ENCODE results near the gene NOLC1.
A peak's percentile ranks its signal among the peaks of the same experiment; 100 is the strongest.

NOLC1 gene

DNA sequence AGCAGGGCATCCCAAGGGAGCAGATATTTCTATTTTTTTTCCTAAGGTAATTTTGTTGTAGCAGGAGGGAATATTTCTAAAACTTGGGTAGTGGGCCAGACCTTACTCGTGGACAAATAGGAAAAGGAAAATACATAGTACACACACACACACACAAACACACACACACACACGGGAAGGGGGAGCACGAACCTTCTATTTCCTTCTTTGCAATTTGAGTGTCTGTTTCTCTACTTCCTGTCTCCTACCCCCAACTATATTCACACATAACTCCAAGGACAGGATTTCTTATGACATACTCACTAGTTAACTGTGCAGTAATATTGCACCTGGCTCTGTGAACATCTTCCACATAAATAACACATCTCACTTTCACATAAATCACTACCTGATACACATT, 36.4 kb upstream of the NOLC1 start:
- H3K4me1 ChIP-seq (ENCODE audit: low read length), result peaks cover 38% of the 10 kb centered on the region

GRCh38 chr10:102116656-102117055, 35.5 kb upstream of the NOLC1 start:
- Histone ChIP-seq H3K4me1 (ENCODE audit: low read length) (peaks cover 44% of the 10 kb centered on the region), H3K27ac (ENCODE audit: low read length) (no peak overlapping the region), H2AFZ (ENCODE audit: low read length) (no peak overlapping the region), H3K9me2 (replicated peaks; ENCODE audit: insufficient read depth, low read length) (no peaks in the 10 kb centered on the region), H3K79me2 (ENCODE audit: low read length) (peaks cover 74% of the 10 kb centered on the region), H4K20me1 (ENCODE audit: insufficient read depth, low read length) (no peaks in the 10 kb centered on the region), H3K36me3 (replicated peaks; ENCODE audit: insufficient read depth, low read length) (no peaks in the 10 kb centered on the region), H3K4me2 (ENCODE audit: low read depth, low read length) (no peak overlapping the region), H3K27me3 (replicated peaks; ENCODE audit: insufficient read depth, low read length) (no peaks in the 10 kb centered on the region), H3K9ac (ENCODE audit: low read length) (no peak overlapping the region), H3K9me3 (replicated peaks; ENCODE audit: insufficient read depth, low read length) (no peaks in the 10 kb centered on the region), H3F3A (ENCODE audit: insufficient read depth, low read length) (peaks cover 7% of the 10 kb centered on the region; the same call in 1 of the 2 replicates), H3K4me3 (ENCODE audit: low read length) (no peak overlapping the region)
- TF ChIP-seq EZH2 (optimal IDR thresholded peaks at IDR 0.05; ENCODE audit: low read depth, low read length) (no peak), EZH2phosphoT487 (IDR thresholded peaks at IDR 0.05; ENCODE audit: low read length) (no peak)
- TF ChIP-seq, protein P1, sequence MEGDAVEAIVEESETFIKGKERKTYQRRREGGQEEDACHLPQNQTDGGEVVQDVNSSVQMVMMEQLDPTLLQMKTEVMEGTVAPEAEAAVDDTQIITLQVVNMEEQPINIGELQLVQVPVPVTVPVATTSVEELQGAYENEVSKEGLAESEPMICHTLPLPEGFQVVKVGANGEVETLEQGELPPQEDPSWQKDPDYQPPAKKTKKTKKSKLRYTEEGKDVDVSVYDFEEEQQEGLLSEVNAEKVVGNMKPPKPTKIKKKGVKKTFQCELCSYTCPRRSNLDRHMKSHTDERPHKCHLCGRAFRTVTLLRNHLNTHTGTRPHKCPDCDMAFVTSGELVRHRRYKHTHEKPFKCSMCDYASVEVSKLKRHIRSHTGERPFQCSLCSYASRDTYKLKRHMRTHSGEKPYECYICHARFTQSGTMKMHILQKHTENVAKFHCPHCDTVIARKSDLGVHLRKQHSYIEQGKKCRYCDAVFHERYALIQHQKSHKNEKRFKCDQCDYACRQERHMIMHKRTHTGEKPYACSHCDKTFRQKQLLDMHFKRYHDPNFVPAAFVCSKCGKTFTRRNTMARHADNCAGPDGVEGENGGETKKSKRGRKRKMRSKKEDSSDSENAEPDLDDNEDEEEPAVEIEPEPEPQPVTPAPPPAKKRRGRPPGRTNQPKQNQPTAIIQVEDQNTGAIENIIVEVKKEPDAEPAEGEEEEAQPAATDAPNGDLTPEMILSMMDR (IDR thresholded peaks at IDR 0.05; ENCODE audit: low read length), result no peak
- no peak for DNase-seq

More for the DNA sequence above, 36.4 kb upstream of the NOLC1 start:
- Histone ChIP-seq H3F3A (ENCODE audit: insufficient read depth, low read length) (peaks cover 7% of the 10 kb centered on the region; the same call in 1 of the 2 replicates), H3K4me3 (ENCODE audit: low read length) (no peak overlapping the region), H3K36me3 (replicated peaks; ENCODE audit: insufficient read depth, low read length) (no peaks in the 10 kb centered on the region), H3K9me3 (replicated peaks; ENCODE audit: insufficient read depth, low read length) (no peaks in the 10 kb centered on the region), H3K9me2 (replicated peaks; ENCODE audit: insufficient read depth, low read length) (no peaks in the 10 kb centered on the region), H3K9ac (ENCODE audit: low read length) (no peak overlapping the region; the same call in 1 of the 2 replicates), H3K27ac (ENCODE audit: low read length) (no peak overlapping the region), H2AFZ (ENCODE audit: low read length) (no peak overlapping the region), H3K79me2 (ENCODE audit: low read length) (peaks cover 74% of the 10 kb centered on the region), H3K4me2 (ENCODE audit: low read depth, low read length) (peak overlapping the region; percentile 92; the same call in 1 of the 2 replicates), H4K20me1 (ENCODE audit: insufficient read depth, low read length) (no peaks in the 10 kb centered on the region), H3K27me3 (replicated peaks; ENCODE audit: insufficient read depth, low read length) (no peaks in the 10 kb centered on the region)
- no peak for DNase-seq
- TF ChIP-seq, protein P1 (IDR thresholded peaks at IDR 0.05; ENCODE audit: low read length), result no peak
- TF ChIP-seq EZH2phosphoT487 (IDR thresholded peaks at IDR 0.05; ENCODE audit: low read length) (no peak), EZH2 (optimal IDR thresholded peaks at IDR 0.05; ENCODE audit: low read depth, low read length) (no peak)

GRCh38 chr10:102117391-102118159, 34.6 kb upstream of the NOLC1 start:
- Histone ChIP-seq H3K27ac (ENCODE audit: low read length) (no peak overlapping the region), H3K36me3 (replicated peaks; ENCODE audit: insufficient read depth, low read length) (no peaks in the 10 kb centered on the region), H2AFZ (ENCODE audit: low read length) (no peak overlapping the region), H3K9ac (ENCODE audit: low read length) (no peak overlapping the region), H3K4me3 (ENCODE audit: low read length) (no peak overlapping the region), H3F3A (ENCODE audit: insufficient read depth, low read length) (peaks cover 7% of the 10 kb centered on the region; the same call in 1 of the 2 replicates), H3K9me2 (replicated peaks; ENCODE audit: insufficient read depth, low read length) (no peaks in the 10 kb centered on the region), H3K4me1 (ENCODE audit: low read length) (peaks cover 44% of the 10 kb centered on the region), H3K9me3 (replicated peaks; ENCODE audit: insufficient read depth, low read length) (no peaks in the 10 kb centered on the region), H3K4me2 (ENCODE audit: low read depth, low read length) (no peak overlapping the region), H3K79me2 (ENCODE audit: low read length) (peaks cover 67% of the 10 kb centered on the region), H3K27me3 (replicated peaks; ENCODE audit: insufficient read depth, low read length) (no peaks in the 10 kb centered on the region), H4K20me1 (ENCODE audit: insufficient read depth, low read length) (no peaks in the 10 kb centered on the region)
- no peak for TF ChIP-seq EZH2phosphoT487 (IDR thresholded peaks at IDR 0.05; ENCODE audit: low read length)
- TF ChIP-seq, protein P1 (IDR thresholded peaks at IDR 0.05; ENCODE audit: low read length), result no peak
- no peak for TF ChIP-seq EZH2 (optimal IDR thresholded peaks at IDR 0.05; ENCODE audit: low read depth, low read length)
- DNase-seq, result no peak
